CD4-positive, alpha-beta T cell treated with Interleukin-2 at 100 ng/mL for 4 hours (primary cell): ENCODE results near the gene IL17B.
A peak's percentile ranks its signal among the peaks of the same experiment; 100 is the strongest.

ENCODE experiments used
- DNase-seq: peaks from one replicate; pipeline ENCODE4 v3.0.0-alpha.2; 2020; ENCODE audit warnings: low spot score

IL17B gene

DNA sequence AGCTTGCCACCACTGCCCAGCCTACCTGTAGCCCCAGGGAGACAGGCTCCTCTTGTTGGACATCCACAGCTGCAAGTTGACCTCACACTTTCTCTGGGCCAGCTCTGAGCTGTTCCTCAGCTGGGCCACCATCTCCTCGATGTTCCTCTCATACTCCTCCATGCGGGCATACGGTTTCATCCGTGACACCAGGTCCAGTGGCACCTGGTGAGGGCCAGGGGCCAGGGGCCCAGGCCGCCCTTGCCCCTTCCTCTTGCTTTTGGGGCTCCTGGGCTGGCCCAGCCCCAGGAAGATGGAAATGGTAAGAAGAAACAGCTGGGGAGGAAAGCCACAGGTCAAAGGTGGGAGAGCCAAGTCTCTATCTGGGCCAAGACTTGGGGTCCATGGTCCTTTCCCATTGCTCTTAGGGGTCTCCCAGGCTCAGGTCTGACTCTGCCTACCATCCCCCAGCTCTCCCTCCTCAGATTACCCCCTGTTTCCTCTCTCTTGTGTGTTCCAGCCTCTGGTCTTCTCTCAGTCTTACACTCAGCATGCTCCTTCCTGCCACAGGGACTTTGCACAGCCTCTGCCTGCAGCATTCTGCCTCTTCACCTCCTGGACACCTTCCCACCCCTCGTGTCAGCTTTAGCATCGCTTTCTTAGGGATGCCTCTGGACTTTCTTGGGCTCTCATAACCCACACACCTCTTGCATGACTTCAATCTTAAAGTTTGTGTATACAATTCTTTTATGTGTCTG, 2.2 kb downstream of the IL17B start:
- DNase-seq, result no peak

DNA sequence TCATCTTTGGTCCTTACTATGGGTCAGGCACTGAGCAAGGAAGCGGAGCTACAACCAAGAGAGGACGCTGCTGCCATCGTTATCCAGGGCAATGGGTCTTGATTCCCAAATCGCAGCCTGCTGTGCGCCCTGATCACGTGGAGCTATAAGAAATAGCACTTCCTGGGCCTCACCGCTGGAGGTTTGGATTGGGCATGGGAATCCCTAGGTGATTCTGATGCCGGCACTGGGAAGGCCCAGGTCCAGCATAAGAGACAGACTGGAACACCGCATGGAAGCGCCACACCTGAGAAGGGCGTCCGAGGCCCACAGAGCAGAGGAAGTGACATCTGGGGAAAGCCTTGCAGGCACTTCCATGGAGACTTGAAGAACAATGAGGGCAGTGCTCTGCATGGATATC, 3.0 kb downstream of the IL17B start:
- no peak for DNase-seq

DNA sequence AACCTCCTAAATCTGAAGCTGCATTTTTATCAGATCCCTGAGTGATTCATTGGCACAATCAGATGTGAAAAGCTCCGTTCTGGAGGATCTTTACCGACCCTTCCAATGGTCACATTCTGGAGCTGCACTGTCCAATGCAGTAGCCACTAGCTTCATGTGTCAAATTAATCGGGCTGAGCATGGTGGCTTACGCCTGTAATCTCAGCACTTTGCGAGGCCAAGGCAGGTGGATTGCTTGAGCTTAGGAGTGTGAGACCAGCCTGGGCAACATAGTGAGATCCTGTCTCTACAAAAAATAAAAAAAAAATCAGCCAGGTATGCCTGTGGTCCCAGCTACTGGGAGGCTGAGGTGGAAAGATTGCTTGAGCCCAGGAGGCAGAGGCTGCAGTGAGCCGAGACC, 3.7 kb downstream of the IL17B start:
- no peak for DNase-seq

DNA sequence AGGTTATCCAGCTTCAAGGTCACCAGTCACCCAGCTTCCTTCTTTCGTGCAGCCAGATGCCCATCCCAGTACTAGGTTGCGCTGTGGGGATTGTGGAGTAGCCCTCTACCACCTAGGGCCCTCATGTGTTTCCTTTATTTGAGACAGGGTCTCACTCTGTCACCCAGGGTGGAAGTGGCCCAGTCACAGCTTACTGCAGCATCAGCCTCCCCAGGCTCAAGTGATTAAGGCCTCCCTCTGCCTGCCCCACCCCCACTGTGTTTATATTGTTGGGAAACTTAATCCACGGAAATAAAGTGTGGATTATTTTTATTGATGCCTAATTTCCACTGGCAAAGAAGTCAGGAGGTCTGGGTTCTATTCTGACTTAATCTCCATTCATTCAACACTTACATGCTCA, 4.3 kb downstream of the IL17B start:
- DNase-seq, result no peak

DNA sequence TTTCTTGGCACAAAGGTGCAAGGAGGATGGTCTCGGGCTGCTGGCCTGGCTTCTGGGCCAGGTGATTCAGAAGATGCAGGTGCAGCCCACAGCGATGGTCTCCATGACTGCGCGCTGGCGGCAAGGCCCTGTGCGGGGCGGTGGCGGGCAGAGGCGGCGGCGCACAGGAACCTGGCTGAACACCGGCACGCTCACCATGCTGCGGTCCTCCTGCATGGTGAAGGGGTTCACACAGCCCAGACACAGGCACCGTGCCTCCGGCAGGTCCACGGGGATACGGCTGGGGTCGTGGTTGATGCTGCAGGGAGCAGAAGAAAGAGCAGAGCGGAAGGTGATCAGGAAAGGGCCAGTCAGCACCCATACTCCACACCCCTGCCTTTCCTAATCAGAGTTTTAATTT, 4.8 kb downstream of the IL17B start:
- DNase-seq, result no peak

DNA sequence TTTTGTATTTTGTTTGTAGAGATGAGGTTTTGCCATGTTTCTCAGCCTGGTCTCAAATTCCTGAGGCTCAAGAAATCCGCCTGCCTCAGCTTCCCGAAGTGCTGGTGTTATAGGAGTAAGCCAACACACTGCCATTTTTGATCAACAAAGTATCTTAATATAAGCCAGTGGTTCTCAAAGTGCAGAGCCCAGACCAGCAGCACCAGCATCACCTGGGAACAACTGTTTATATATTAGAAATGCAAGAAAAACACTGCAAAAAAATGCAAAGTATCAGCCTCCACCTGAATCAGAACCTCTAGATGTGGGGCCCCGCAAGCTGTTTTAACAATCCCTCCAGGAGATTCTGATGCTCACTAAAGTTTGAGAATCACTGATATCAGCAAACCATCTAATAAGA, 6.2 kb downstream of the IL17B start:
- no peak for DNase-seq

DNA sequence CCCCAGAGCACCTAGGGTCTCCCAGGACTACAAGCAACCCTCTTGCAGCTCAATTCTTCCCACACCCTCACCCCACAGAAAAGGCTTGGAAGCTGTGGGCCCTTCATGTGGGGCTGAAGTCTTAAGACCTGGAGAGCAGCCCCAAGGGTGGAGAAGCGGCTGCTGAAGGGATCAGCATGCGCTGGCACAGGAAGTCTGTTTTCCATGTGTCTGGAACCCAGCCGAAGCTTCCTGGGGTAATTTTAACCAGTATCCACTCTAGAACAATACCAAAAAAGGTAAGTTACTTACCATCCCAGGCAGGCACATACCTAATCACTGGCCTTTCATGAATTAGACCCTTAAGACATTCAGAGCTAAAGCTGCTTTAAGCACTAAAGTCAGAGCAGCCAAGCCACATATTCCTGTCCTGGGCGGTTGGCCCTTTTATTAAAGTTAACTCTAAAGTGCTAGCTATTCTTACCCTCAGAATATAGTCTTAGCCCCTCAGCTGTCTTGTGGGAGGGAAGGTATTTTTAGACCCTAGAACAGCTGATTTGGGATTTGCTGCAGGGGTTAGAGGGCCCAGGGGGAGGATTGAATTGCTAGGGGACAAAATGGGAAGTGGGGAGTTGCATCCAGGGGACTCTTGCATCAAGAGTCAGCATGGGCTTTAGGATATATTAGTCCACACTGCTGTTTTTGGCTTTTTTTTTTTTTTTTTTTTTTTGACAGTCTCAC, 6.9 kb downstream of the IL17B start:
- no peak for DNase-seq

DNA sequence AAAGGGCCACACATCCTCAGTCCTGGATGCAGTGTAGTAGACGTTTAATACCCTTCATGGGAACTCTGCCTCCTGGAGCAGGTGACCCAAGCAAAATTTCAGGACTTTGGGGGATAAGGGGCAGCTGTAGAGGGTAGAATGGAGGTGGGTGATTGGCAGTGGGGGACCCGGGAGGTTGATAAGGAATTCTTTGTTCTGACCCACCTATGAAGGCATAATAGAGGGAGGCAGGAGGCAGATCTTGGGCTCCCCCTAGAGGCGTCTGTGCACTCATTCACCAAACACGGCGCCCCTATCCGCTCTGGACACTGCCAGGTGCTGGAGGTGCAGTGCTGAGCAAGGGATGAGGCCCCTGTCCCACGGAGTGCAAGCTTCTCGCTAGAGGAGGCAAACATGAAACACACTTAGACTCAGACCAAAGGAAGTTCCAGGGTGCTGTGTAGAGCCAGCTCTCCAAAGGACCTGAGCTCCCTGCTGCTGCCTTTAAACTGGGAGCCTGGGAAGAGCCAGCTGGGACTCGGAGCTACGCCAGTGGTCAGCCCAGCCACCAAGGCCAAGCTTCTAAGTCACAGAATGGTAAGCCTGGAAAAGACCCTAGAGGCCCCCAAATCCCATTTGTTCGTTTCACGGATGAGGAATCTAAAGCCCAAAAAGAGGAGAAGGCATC, 7.7 kb downstream of the IL17B start:
- DNase-seq, result peak; percentile 75

DNA sequence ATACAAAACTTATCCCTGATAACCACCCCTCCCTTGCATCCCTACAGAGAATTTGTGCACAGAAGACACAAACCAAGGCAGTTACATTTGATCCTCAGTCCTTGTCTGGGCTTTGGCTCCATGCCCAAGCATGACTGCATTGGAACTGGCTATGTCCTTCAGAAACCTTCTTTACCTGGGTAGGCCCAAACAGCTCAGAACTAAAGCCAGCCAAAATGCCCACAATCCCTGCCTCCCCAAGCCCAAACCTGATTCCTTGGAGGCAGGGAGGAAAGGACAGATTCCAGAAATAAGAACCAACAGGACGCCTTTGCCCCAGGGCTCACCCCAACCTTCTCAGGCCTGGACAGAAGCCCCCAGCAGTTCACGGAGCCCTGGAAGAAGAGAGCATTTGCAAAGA, 8.2 kb downstream of the IL17B start:
- no peak for DNase-seq

DNA sequence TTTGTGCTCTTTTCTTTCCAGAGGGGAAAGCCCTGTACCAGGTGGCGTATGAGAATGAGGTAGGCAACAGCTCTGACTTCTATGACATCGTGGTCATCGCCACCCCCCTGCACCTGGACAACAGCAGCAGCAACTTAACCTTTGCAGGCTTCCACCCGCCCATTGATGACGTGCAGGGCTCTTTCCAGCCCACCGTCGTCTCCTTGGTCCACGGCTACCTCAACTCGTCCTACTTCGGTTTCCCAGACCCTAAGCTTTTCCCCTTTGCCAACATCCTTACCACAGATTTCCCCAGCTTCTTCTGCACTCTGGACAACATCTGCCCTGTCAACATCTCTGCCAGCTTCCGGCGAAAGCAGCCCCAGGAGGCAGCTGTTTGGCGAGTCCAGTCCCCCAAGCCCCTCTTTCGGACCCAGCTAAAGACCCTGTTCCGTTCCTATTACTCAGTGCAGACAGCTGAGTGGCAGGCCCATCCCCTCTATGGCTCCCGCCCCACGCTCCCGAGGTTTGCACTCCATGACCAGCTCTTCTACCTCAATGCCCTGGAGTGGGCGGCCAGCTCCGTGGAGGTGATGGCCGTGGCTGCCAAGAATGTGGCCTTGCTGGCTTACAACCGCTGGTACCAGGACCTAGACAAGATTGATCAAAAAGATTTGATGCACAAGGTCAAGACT, 11.0 kb downstream of the IL17B start:
- DNase-seq, result no peak

DNA sequence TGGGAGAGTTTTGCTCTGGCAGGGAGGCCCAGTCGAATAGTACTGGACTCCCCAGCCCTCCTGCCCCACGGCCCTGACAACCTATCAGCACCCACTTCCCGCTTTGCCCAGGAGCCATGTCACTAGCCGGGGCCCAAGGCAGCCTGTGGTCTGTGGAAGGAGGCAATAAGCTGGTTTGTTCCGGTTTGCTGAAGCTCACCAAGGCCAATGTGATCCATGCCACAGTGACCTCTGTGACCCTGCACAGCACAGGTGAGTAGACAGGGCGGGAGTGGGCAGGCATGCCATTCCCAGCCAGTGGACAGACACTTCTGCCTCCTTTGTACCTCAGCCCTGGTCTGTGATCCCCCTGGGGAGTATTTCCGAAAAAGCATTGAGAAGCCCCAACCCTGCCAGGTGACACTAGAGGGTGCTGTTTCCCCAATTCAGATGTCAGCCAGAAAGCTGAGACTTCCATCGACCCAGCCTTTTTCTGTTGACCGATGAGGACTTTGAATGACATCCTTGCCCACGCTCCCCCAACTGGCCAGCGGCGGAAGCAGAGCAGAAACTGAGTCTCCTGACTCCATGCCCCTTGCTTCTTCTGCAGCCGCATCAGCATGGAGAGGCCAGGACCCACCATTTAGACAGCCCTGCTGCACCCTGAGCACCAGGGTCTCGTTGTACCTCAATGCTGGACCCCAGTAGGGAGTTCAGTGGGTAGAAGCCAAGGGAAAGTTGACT, 11.7 kb downstream of the IL17B start:
- DNase-seq, result peak; percentile 62

DNA sequence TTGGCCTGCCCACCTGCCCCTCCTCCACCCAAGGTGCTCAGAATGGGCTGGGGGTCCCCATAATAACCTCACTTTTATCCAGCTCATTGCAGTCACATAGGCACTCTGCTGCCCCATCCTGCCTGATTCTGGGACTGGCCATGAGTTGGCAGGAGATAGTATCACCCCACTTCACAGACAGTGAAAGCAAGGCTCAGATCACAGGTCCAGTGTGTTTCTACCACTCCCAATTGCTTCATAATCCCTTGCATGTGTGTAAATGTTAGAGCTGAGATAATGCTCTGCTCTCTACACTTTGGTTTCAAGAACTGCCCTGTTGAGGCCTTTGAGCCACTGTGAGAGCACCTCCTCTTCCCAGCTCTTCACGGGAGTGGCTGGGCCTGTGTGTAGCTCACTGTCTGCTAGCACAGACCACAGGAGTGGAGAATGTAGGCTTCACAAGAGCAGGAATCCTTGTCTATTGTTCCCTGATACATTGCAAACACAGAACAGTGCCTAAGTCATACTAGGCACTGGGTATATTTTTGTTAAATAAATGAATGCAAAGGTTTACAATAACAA, 12.8 kb downstream of the IL17B start:
- no peak for DNase-seq

DNA sequence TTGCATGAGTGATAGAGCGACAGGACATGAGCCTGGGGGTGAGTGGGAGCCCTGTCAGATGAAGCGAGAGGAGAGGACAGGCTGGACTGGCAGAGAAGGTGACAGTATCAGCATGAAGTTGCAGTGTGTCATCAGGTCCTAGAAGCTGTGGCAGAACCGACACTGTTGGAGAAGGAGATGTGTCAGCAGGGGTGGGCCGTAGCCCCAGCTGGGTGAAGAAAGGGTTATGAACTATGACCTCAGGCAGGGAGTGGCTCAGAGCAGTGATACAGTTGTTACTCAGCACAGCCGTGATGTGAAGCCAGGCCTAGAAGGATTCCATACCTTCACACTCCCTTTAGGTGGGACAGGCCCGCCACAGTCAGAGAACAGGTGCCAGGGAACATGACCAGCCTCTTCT, 13.7 kb downstream of the IL17B start:
- no peak for DNase-seq

DNA sequence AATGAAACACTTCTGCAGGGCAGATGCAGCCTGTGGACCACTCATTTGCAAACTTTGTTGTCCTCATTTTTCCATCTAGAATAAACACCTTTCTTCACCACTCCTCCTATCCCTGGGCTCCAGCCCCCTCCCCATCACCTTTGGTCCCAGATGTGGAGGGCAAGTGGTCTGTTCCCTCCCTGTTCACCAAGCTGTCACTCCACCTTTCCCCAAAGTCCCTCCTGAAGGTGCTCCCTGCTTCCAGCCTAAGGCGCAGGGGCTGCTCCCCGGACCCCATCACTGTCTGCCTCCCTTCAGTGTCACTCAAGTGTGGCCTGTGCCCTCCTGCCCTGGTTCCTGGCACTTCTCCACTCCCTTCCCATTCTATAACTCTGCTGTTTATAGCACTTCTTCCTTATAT, 14.4 kb downstream of the IL17B start:
- DNase-seq, result no peak

DNA sequence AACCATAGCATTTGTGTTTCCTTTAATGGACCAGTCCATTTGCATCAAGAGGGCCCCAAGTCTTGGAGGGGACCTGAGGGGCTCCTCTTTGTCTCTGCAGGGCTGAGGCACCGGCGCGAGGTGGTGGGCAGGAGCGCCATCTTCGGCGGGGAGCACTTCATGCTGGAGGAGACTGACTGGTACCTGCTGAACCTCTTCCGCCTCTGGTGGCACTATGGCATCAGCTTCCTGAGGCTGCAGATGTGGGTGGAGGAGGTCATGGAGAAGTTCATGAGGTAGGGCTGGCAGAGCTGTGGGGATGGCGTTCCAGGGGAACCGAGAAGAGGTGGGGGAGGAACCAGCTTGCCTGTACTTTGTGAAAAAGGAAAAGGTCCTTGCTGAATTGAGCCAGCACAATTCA, 15.2 kb downstream of the IL17B start:
- DNase-seq, result no peak

DNA sequence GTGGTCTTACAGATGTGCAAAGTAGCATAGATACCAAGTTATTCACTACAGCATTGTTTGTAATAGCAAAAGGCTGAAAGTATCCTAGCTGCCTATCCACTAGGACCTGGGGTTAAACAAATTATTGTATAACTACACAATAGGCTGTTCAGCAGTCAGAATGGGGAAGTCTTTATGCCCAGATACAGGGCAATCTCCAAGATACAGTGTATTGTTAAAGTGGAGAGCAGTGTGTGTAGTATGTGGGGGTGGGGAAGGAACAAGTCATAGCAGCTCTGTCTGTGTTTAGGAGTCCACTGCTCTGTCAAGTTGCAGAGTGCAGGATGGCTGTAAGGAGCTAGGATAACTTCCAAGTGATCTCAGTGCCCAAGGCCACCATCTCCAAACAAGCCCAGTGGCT, 15.7 kb downstream of the IL17B start:
- DNase-seq, result no peak

DNA sequence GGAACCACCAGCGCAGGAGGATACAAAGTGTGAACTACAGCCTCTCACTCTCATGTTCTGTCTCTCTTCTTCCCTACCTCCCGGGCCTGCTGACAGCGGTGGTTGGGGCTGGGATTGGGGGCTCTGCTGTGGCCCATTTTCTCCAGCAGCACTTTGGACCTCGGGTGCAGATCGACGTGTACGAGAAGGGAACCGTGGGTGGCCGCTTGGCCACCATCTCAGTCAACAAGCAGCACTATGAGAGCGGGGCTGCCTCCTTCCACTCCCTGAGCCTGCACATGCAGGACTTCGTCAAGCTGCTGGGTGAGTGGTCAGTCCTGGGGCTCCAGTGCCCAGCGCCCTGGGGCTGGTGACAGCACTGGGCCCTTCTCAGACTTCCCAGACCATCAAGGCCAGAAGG, 16.6 kb downstream of the IL17B start:
- no peak for DNase-seq

DNA sequence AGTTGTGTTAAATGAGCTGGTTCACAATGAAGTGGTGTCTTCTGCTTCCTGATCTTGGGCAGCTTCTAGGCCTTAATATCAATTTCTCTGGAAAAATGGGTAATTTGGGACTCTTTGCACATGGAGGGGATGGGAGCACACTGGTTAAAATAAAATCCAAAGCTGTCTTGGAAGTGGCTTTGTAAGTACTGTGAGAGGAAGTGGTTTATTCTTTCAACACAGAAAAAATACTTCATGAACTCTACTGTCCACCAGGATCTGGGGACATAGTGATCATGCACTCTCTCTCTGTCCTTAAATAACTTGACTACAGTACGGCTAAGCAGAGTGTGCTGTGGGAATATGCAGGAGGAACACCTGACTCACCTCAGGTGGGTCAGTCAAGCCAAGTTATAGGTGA, 18.8 kb downstream of the IL17B start:
- no peak for DNase-seq

DNA sequence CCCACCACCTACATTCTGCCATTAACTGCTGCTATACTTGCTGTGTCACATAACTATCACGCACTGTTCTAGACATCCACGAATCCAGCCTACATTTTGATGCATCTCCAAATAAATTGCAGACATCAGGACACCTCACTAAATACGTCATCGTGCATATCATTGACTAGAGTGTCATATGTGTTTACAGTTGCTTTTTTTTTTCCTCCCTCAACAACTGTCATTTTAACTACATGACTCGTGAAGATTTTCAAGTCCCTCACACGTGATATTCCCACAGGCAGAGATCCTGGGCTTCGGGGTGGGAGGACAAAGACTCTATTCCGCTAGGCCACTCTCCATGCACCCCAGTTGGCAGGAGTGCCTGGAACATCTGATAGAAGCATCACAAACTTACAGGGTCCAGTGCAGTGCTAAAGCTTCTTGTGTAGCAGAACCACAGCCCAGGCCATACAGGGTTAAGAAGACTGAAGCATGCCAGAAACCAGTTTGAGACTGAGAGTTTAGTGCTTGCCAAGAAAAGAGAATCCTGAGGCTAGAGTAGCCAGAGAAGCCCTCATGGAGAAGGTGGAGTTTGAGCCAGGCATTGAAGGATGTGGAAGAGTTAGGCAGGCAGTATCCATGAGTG, 20.1 kb downstream of the IL17B start:
- DNase-seq, result no peak

DNA sequence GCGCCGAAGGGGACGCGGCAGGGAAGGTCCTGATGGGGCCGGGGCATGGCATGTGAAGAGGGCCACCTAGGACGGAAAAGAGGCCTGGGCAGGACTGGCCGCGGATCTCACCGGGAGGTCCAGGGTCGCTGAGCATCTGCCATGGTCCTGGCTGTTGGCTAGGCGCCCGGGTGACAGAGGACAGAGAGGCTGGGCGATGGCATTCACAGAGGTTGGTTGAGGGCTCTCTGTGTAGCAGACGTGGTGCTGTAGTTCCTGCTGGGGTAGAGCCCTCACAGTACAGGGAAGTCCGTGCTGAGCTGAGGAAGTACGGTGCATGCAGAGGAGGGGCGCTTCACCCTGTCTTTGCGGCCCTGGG, 20.8 kb downstream of the IL17B start:
- DNase-seq, result peak; percentile 29
